ENCODE results near the gene TUBA1A.
"Not testable (repeated sequence)": the region's sequence is repeated elsewhere in the genome, so short reads cannot be mapped to it uniquely, and the experiment has no call there.

The TUBA1A gene

GRCh38 chr12:49137476-49137875, 51.4 kb downstream of the TUBA1A start:
- Histone ChIP-seq H3K27ac (no peak overlapping the region), H3K36me3 (no peaks in the 10 kb centered on the region), H3K27me3 (no peaks in the 10 kb centered on the region), H3K4me3 (no peak overlapping the region), H3K4me1 (peaks cover 0 to 17% (median 4%) of the 10 kb centered on the region in 4 donors), H3K9me3 (no peaks in the 10 kb centered on the region)
- intact Hi-C loops (cut with DNase I; ENCODE audit: low total_unique reads), result no loop called here
- TF ChIP-seq, protein P1, sequence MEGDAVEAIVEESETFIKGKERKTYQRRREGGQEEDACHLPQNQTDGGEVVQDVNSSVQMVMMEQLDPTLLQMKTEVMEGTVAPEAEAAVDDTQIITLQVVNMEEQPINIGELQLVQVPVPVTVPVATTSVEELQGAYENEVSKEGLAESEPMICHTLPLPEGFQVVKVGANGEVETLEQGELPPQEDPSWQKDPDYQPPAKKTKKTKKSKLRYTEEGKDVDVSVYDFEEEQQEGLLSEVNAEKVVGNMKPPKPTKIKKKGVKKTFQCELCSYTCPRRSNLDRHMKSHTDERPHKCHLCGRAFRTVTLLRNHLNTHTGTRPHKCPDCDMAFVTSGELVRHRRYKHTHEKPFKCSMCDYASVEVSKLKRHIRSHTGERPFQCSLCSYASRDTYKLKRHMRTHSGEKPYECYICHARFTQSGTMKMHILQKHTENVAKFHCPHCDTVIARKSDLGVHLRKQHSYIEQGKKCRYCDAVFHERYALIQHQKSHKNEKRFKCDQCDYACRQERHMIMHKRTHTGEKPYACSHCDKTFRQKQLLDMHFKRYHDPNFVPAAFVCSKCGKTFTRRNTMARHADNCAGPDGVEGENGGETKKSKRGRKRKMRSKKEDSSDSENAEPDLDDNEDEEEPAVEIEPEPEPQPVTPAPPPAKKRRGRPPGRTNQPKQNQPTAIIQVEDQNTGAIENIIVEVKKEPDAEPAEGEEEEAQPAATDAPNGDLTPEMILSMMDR (IDR thresholded peaks at IDR 0.05), result no peak
- no peak for DNase-seq

- intact Hi-C loops (cut with DNase I; ENCODE audit: low total_unique reads); DNase-seq; H3K4me3 ChIP-seq; H3K27ac ChIP-seq; H3K36me3 ChIP-seq; H3K27me3 ChIP-seq; H3K9me3 ChIP-seq: not testable (repeated sequence)
- H3K4me1 ChIP-seq, result peaks cover 0 to 22% (median 6%) of the 10 kb centered on the region in 4 donors
Measured at GRCh38 chr12:49136997-49137396, 51.9 kb downstream of the TUBA1A start.

All from tibial artery (tissue), 4 donors.